Left ventricle myocardium inferior (tissue), 1 donor: ENCODE measurements around the gene ELOVL6. TPM values are rescaled to one million over a fixed set of nuclear protein-coding genes. Genes with fewer than 3 reads are reported as not detected.

Experiments
- DNase-seq: peaks from one replicate; pipeline ENCODE4 v3.0.0-alpha.2; 2020
- H3K27ac ChIP-seq: fragments of 200-600 bp; replicated peaks from 2 replicates; pipeline ENCODE4 v1.8.0; 2021
- H3K27me3 ChIP-seq: fragments of 200-600 bp; 2 replicates; pipeline ENCODE4 v1.8.0; 2021; ENCODE audit warnings: low read depth
- H3K36me3 ChIP-seq: fragments of 200-600 bp; 2 replicates; pipeline ENCODE4 v1.8.0; 2021
- H3K4me1 ChIP-seq: fragments of 200-600 bp; 2 replicates; pipeline ENCODE4 v1.8.0; 2021
- H3K4me3 ChIP-seq: fragments of 200-600 bp; 2 replicates; pipeline ENCODE4 v1.8.0; 2021; ENCODE audit warnings: mild to moderate bottlenecking, moderate library complexity
- H3K9me3 ChIP-seq: fragments of 200-600 bp; replicated peaks from 2 replicates; pipeline ENCODE4 v1.8.0; 2021
- CTCF ChIP-seq: fragments of 200-600 bp; IDR thresholded peaks from 2 replicates; pipeline ENCODE4 v1.8.0; 2021; ENCODE audit warnings: antibody characterized with exemption, mild to moderate bottlenecking, borderline replicate concordance
- intact Hi-C: fragments of 100-400 bp; cut with micrococcal nuclease; formaldehyde crosslinking; loops from one replicate; pipeline ENCODE4 v1.11.0; 2022
- total RNA-seq: library from RNA; stranded (reverse); fragmentation: NEBNext Ultra II Directional; extraction: Animal tissue kit (Norgen Biotek cat#: 25700); gene quantifications from one replicate; pipeline ENCODE4 v1.2.1, GENCODE V29; 2021
- donor health status: DM: no; HTN: yes; CAD: no; lungs with severe emphysema.

ELOVL6 gene
- total RNA-seq, 1 donor from 2014 or later = 2.6 TPM

DNA sequence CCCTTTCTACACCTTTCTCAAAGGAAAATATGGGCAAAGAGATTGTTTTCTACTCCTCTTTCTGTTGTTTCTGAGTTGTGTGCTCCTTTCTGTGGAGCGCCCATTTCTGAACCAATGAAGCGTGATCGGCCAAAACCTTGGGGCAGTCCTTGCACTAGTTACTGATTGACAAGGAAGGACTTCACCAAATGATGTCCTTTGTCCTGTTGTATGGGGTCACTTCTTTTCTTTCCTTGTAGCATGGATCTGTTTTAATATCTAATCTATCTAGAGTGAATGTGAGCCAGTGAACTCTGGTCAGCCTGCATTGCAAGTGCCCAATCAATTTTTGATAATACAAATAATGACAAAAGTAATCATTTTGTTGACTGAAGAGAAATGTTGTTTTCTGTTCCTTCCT, 191.2 kb downstream of the ELOVL6 start:
- H3K4me3 ChIP-seq = no peak overlapping the region
- DNase-seq = no peak
- intact Hi-C loops = loop anchor here (5.0 kb wide), 1 partner anchor 505 kb away; no protein-coding TSS in a partner anchor
- peaks cover 7% of the 10 kb centered on the region for H3K4me1 ChIP-seq
- TF ChIP-seq CTCF = no peak
- H3K9me3 ChIP-seq = no peaks in the 10 kb centered on the region
- no peak overlapping the region for H3K27ac ChIP-seq
- no peaks in the 10 kb centered on the region for H3K27me3 ChIP-seq
- H3K36me3 ChIP-seq = peaks cover 5% of the 10 kb centered on the region

DNA sequence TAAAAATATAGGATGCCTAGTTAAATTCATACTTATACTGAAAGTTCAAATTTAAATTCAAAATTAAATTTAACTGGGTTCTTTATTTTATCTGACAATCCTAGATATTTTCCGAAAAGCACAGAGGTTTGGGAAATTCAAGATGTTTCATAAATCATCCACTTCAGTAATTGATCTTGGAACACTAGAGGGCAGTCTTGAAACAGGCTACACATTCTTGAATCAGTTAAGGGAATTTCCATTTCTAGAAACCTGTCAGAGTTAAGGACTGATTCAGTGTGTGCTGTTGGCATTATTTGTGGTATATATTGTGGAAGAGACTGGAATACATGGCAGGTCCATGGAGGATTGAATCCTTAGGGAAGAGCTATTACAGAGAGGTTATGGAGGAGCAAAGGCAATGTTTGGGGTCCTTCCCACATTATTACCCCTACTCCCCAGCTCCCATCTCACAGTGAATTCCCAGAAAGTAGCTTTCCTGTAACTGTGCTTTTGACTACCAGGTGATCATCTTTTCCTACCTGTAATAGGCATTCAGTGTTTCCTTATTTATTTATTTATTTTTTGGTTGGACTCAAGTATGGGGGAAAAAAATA, 192.9 kb downstream of the ELOVL6 start:
- Histone ChIP-seq H3K27ac (no peak overlapping the region), H3K27me3 (no peaks in the 10 kb centered on the region), H3K4me1 (peaks cover 7% of the 10 kb centered on the region), H3K9me3 (no peaks in the 10 kb centered on the region), H3K4me3 (no peak overlapping the region), H3K36me3 (no peaks in the 10 kb centered on the region)
- no peak for DNase-seq
- intact Hi-C loops = loop anchor here (5.0 kb wide), 1 partner anchor 507 kb away; no protein-coding TSS in a partner anchor
- TF ChIP-seq CTCF = peak; percentile 69

DNA sequence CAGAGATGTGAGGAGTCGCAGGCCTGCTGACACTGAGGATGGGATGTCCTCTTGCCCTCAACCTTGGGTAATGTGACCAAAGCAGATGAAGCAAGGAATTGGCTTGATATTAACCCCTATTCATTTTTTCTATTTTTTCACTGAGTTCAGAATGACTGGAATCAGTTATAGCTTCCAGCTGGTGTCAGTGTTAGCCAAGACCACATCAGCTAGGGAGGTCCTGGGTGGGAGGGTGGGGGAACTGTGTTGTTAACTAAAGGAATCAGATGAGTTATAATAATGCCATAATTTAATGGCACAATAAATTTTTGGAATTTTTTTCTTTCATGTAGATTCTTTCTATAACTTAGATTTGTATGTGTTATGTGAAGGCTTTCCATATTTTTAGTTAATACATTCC, 193.9 kb downstream of the ELOVL6 start:
- intact Hi-C loops = no loop called here
- DNase-seq = no peak
- no peaks in the 10 kb centered on the region for H3K36me3 ChIP-seq

GRCh38 chr4:110003401-110004187, 194.8 kb downstream of the ELOVL6 start:
- TF ChIP-seq CTCF = no peak
- Histone ChIP-seq H3K4me1 (peaks cover 7% of the 10 kb centered on the region), H3K4me3 (no peak overlapping the region), H3K36me3 (no peaks in the 10 kb centered on the region), H3K27me3 (no peaks in the 10 kb centered on the region), H3K9me3 (no peaks in the 10 kb centered on the region), H3K27ac (no peak overlapping the region)
- DNase-seq = no peak
- intact Hi-C loops = no loop called here

More for the DNA sequence above, 193.9 kb downstream of the ELOVL6 start:
- Histone ChIP-seq H3K4me3 (no peak overlapping the region), H3K27ac (no peak overlapping the region), H3K9me3 (no peaks in the 10 kb centered on the region), H3K4me1 (peaks cover 7% of the 10 kb centered on the region), H3K27me3 (no peaks in the 10 kb centered on the region)
- TF ChIP-seq CTCF = no peak

GRCh38 chr4:110002326-110002725, 196.1 kb downstream of the ELOVL6 start:
- TF ChIP-seq CTCF = no peak
- DNase-seq = no peak
- Histone ChIP-seq H3K9me3 (no peaks in the 10 kb centered on the region), H3K4me1 (no peaks in the 10 kb centered on the region), H3K27me3 (no peaks in the 10 kb centered on the region), H3K4me3 (no peak overlapping the region), H3K36me3 (no peaks in the 10 kb centered on the region), H3K27ac (no peak overlapping the region)
- intact Hi-C loops = no loop called here
